K562 (cell line): ENCODE data around the gene NECTIN1. TPM values are rescaled to one million over a fixed set of nuclear protein-coding genes. Genes with fewer than 3 reads are reported as not detected.

Experiments
- ATAC-seq: fragments of 200-7000 bp; cut with Tn5 transposase; 3 replicates; pipeline ENCODE4 v1.9.1; 2020; ENCODE audit warnings: moderate library complexity
- Bru-seq: library from RNA; stranded (reverse); fragments of 400-500 nt; gene quantifications from one replicate; lab custom pipeline; 2021; lab: Mats Ljungman, UMichigan
- BruChase-seq, 2 experiments: library from RNA; stranded (reverse); fragments of 400-500 nt; gene quantifications; one replicate each; lab custom pipeline; 2021; lab: Mats Ljungman, UMichigan
- BruUV-seq: library from RNA; stranded (reverse); fragments of 400-500 nt; replicated peaks from 2 replicates; lab custom pipeline; 2021; lab: Mats Ljungman, UMichigan
- CTCF ChIA-PET: fragments of 300-600 bp; formaldehyde crosslinking; extraction: SDS; loops from one replicate; lab custom pipeline; 2021; ENCODE audit warnings: low intra/inter-chr PET ratio; lab: Yijun Ruan, JAX
- POLR2A ChIA-PET: fragments of 300-600, 350-650 bp; sonication (Branson Sonifier 250); formaldehyde crosslinking; extraction: SDS; loops from one replicate; lab custom pipeline; 2021; ENCODE audit warnings: antibody characterized with exemption, inconsistent platforms; lab: Yijun Ruan, JAX
- DNase-seq, 4 experiments: peaks; one replicate each; pipeline versions ENCODE4 v3.0.0 to v3.0.0-alpha.2; 2011 to 2018; ENCODE audit warnings: low spot score in 3 of 4, mixed read lengths in 3 of 4; ENCODE audit errors: extremely low read depth in 1 of 4
- FAIRE-seq: peaks from 2 replicates; lab custom pipeline; 2011; peaks lifted over from hg19 to GRCh38; lab: Jason Lieb, UNC
- H2AFZ ChIP-seq: 2 replicates; pipeline ENCODE4 v1.6.0; 2011; ENCODE audit warnings: low read depth, low read length, control low read depth, inconsistent platforms
- H3K27ac ChIP-seq: fragments of 200-600 bp; 3 replicates; pipeline ENCODE4 v1.8.0; 2011; ENCODE audit warnings: low read depth, mild to moderate bottlenecking, control low read depth, inconsistent platforms, low read length, moderate library complexity, mixed read lengths; ENCODE audit errors: extremely low read depth
- H3K27me3 ChIP-seq, 2 experiments: fragments of 300-600 bp in 1 of 2; 2 replicates in 1 of 2; 3 replicates in 1 of 2; pipeline versions ENCODE4 v1.6.0 to v1.8.0; 2011; ENCODE audit warnings: inconsistent platforms in 2 of 2, low read length in 2 of 2, mild to moderate bottlenecking in 1 of 2, mixed read lengths in 1 of 2, moderate library complexity in 1 of 2; ENCODE audit not compliant: control insufficient read depth in 2 of 2, insufficient read depth in 2 of 2
- H3K36me3 ChIP-seq: fragments of 300-600 bp; 3 replicates; pipeline ENCODE4 v1.8.0; 2011; ENCODE audit warnings: mild to moderate bottlenecking, low read length, inconsistent platforms; ENCODE audit not compliant: control insufficient read depth, insufficient read depth
- H3K4me1 ChIP-seq, 2 experiments: fragments of 200-600 bp in 1 of 2; replicated peaks in 1 of 2; 2 replicates in 1 of 2; 3 replicates in 1 of 2; pipeline versions ENCODE4 v1.5.1 to v1.8.0; 2011; ENCODE audit warnings: inconsistent platforms in 2 of 2, low read length in 2 of 2, mild to moderate bottlenecking in 1 of 2, mixed read lengths in 1 of 2, moderate library complexity in 1 of 2; ENCODE audit not compliant: control insufficient read depth in 2 of 2, insufficient read depth in 2 of 2
- H3K4me2 ChIP-seq: 2 replicates; pipeline ENCODE4 v1.6.1; 2011; ENCODE audit warnings: low read length, control low read depth, inconsistent platforms, mixed read lengths; ENCODE audit not compliant: insufficient read depth
- H3K4me3 ChIP-seq: fragments of 200-600 bp; sonication (generic), shearing (Covaris generic); 2 replicates; pipeline ENCODE4 v1.5.1; 2016; ENCODE audit warnings: control low read depth, inconsistent platforms
- H3K79me2 ChIP-seq: fragments of 200-600 bp; 3 replicates; pipeline ENCODE4 v1.8.0; 2011; ENCODE audit warnings: low read length, inconsistent platforms; ENCODE audit not compliant: control insufficient read depth, insufficient read depth
- H3K9ac ChIP-seq, 2 experiments: 2 replicates each; pipeline versions ENCODE4 v1.6.0 to v1.6.1; 2011; ENCODE audit warnings: low read depth in 2 of 2, low read length in 2 of 2, control low read depth in 1 of 2, inconsistent platforms in 1 of 2, mild to moderate bottlenecking in 1 of 2, mixed read lengths in 1 of 2; ENCODE audit not compliant: insufficient read depth in 1 of 2
- H3K9me1 ChIP-seq: one replicate; pipeline ENCODE4 v1.6.0; 2011; ENCODE audit warnings: inconsistent platforms, mild to moderate bottlenecking, low read length, moderate library complexity; ENCODE audit not compliant: control insufficient read depth, insufficient read depth
- H3K9me3 ChIP-seq: replicated peaks from 2 replicates; pipeline ENCODE4 v1.5.1; 2011; ENCODE audit warnings: low read depth, low read length, inconsistent platforms; ENCODE audit not compliant: control insufficient read depth, insufficient read depth
- H4K20me1 ChIP-seq: replicated peaks from 2 replicates; pipeline ENCODE4 v1.6.1; 2011; ENCODE audit warnings: low read length, inconsistent platforms, mixed read lengths; ENCODE audit not compliant: control insufficient read depth, insufficient read depth
- HDAC6 ChIP-seq: IDR thresholded peaks from 2 replicates; pipeline ENCODE4 v1.6.1; 2012; ENCODE audit warnings: low read depth, mild to moderate bottlenecking, control low read depth, inconsistent platforms, low read length, moderate library complexity
- MXI1 ChIP-seq: IDR thresholded peaks from 2 replicates; pipeline ENCODE4 v1.6.1; 2011; ENCODE audit warnings: low read depth, mild to moderate bottlenecking, improper control_type of control experiment, low read length
- SIRT6 ChIP-seq: IDR thresholded peaks from one replicate; pipeline ENCODE4 v1.6.1; 2012; ENCODE audit warnings: low read depth, mild to moderate bottlenecking, control low read depth, inconsistent platforms, low read length, moderate library complexity
- SP1 ChIP-seq: sonication (generic); formaldehyde crosslinking; IDR thresholded peaks from 2 replicates; pipeline ENCODE4 v1.8.1; 2022; ENCODE audit warnings: mild to moderate bottlenecking, missing genetic modification reagents
- ZNF174 ChIP-seq: fragments of 250-450 bp; sonication (Bioruptor Pico); IDR thresholded peaks from 2 replicates; pipeline ENCODE4 v1.4.0; 2020; ENCODE audit warnings: mild to moderate bottlenecking
- ZNF212 ChIP-seq: fragments of 450-650 bp; formaldehyde crosslinking; IDR thresholded peaks from 2 replicates; pipeline ENCODE4 v1.4.0; 2020; ENCODE audit warnings: mild to moderate bottlenecking
- WGBS: fragments of 100-300 bp; shearing (Covaris generic); methylation state at CpG from one replicate; pipeline ENCODE4 v1.1.6; 2016; ENCODE audit warnings: low coverage, mixed read lengths; ENCODE audit not compliant: insufficient coverage; ENCODE audit errors: missing lambda C conversion rate; 5-methylcytosine and 5-hydroxymethylcytosine counted together
- in situ Hi-C: fragments of 300-500 bp; cut with MboI; formaldehyde crosslinking; loops from 4 replicates; pipeline ENCODE4 v1.15.0; 2018; ENCODE audit warnings: inconsistent platforms, mixed read lengths
- intact Hi-C: fragments of 100-400 bp; cut with micrococcal nuclease; formaldehyde crosslinking; loops from 2 replicates; pipeline ENCODE4 v1.14.2; 2022
- long read RNA-seq, 3 experiments: library from polyadenylated mRNA in 2 of 3; library from RNA in 1 of 3; unstranded in 2 of 3; stranded (forward) in 1 of 3; transcript quantifications; one replicate each; pipeline ENCODE4 v2.0.0, GENCODE V29; 2019 to 2022
- polyA minus RNA-seq, 3 experiments: library from RNA; depleted of rRNA, polyadenylated mRNA; stranded (reverse); fragments of >200 nt; gene quantifications; 2 replicates each; pipeline ENCODE4 v1.2.3, GENCODE V29; 2011
- polyA plus RNA-seq, 8 experiments: library from polyadenylated mRNA; depleted of rRNA in 4 of 8; stranded (reverse) in 5 of 8; unstranded in 3 of 8; fragments of >200 nt; fragmentation: Nextera tagmentation in 2 of 8; fragmentation: Illumina TruSeq in 1 of 8; extraction: Ambion mirVana in 2 of 8; extraction: Trizol in 1 of 8; gene quantifications; 2 replicates each; pipeline versions ENCODE4 v1.2.1 to v1.2.3, GENCODE V29; 2011 to 2014; ENCODE audit warnings: inconsistent platforms in 1 of 8, missing spikeins in 1 of 8
- total RNA-seq, 7 experiments: library from RNA; depleted of rRNA in 6 of 7; stranded (reverse); fragments of >200 nt in 6 of 7; fragmentation: Illumina TruSeq in 2 of 7; extraction: Trizol in 2 of 7; gene quantifications; 2 replicates each; pipeline versions ENCODE4 v1.2.1 to v1.2.3, GENCODE V29; 2011 to 2021; ENCODE audit warnings: low replicate concordance in 1 of 7
- TF ChIP-seq, protein P1 (sequence below), 3 experiments: fragments of 200-800 bp in 1 of 3; sonication (Bioruptor generic) in 1 of 3; sonication (generic) in 1 of 3; formaldehyde crosslinking in 1 of 3; IDR thresholded peaks; 2 replicates each; pipeline versions ENCODE4 v1.6.1 to v1.8.0; 2016 to 2022; ENCODE audit warnings: mild to moderate bottlenecking in 2 of 3, missing compliant biosample characterization in 2 of 3, missing genetic modification characterization in 2 of 3, missing genetic modification reagents in 1 of 3
- TF ChIP-seq, protein P2 (sequence below): IDR thresholded peaks from 2 replicates; pipeline ENCODE4 v1.6.1; 2011; ENCODE audit warnings: borderline replicate concordance, low read depth, mild to moderate bottlenecking, moderate library complexity, low read length; ENCODE audit not compliant: insufficient read depth, poor library complexity, severe bottlenecking

The NECTIN1 gene, protein sequence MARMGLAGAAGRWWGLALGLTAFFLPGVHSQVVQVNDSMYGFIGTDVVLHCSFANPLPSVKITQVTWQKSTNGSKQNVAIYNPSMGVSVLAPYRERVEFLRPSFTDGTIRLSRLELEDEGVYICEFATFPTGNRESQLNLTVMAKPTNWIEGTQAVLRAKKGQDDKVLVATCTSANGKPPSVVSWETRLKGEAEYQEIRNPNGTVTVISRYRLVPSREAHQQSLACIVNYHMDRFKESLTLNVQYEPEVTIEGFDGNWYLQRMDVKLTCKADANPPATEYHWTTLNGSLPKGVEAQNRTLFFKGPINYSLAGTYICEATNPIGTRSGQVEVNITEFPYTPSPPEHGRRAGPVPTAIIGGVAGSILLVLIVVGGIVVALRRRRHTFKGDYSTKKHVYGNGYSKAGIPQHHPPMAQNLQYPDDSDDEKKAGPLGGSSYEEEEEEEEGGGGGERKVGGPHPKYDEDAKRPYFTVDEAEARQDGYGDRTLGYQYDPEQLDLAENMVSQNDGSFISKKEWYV
- total RNA-seq (2011; cell fraction: chromatin; rRNA removed; ENCODE audit: low replicate concordance): 0.42 TPM in 1 of 2 replicates, not detected in the other
- total RNA-seq (2011; cell fraction: nucleolus; rRNA removed): 0.26 and 1.7 TPM in 2 replicates
- total RNA-seq (2011; cell fraction: nucleoplasm; rRNA removed): 0.38 and 1.0 TPM in 2 replicates
- total RNA-seq (2014; rRNA removed) (0.09 and 0.33 TPM in 2 replicates), total RNA-seq (2014; rRNA removed; fragmentation: Illumina TruSeq; extraction: Trizol) (0.25 TPM in 1 of 2 replicates, not detected in the other), total RNA-seq (2015; rRNA removed; fragmentation: Illumina TruSeq; extraction: Trizol) (not detected in 2 replicates), total RNA-seq (2021) (0.53 and 0.74 TPM in 2 replicates), polyA plus RNA-seq (2011; rRNA removed) (0.09 and 0.11 TPM in 2 replicates), polyA plus RNA-seq (2014; fragmentation: Illumina TruSeq; extraction: Trizol) (0.45 and 0.69 TPM in 2 replicates), polyA plus RNA-seq (2014; fragmentation: Nextera tagmentation; extraction: Ambion mirVana) (under 1 TPM in 1 of 2 experiments, not detected in 1; 0.21 TPM), polyA plus RNA-seq (2014; rRNA removed) (0.09 and 0.23 TPM in 2 replicates), polyA minus RNA-seq (2011; rRNA and poly(A)+ RNA removed) (0.39 TPM in 1 of 2 replicates, not detected in the other), Bru-seq, nascent RNA (percentile 14 among the genes with signal in this experiment), BruChase-seq, experiment 1, labeled RNA remaining after a 2-hour chase (percentile 11 among the genes with signal in this experiment), BruChase-seq, experiment 2, labeled RNA remaining after a 6-hour chase (percentile 9 among the genes with signal in this experiment)
- 0.13 and 0.25 TPM in 2 replicates for polyA plus RNA-seq (2011; cell fraction: cytosol; rRNA removed)
- 0.43 TPM in 1 of 2 replicates, not detected in the other for polyA plus RNA-seq (2011; cell fraction: nucleus; rRNA removed)
- polyA plus RNA-seq (2012): 0.12 and 0.48 TPM in 2 replicates
- not detected in 2 replicates for polyA minus RNA-seq (2011; cell fraction: cytosol; rRNA and poly(A)+ RNA removed)
- not detected in 2 replicates for polyA minus RNA-seq (2011; cell fraction: nucleus; rRNA and poly(A)+ RNA removed)
- long read RNA-seq, experiment 1, partial matches to known transcripts: 0 of 3 reads
- long read RNA-seq, experiment 1, other reads (novel, unspliced or antisense): 2 of 3 reads
- long read RNA-seq, experiment 2, partial matches to known transcripts: 0 of 1 reads
- long read RNA-seq, experiment 2, other reads (novel, unspliced or antisense): 0 of 1 reads
- long read RNA-seq, experiment 3: 0 reads

GRCh38 chr11:119728651-119729580 is at the start of gene NECTIN1:
TSS of gene NECTIN1 (minus strand) at chr11:119729200. CDS start at chr11:119728553, 647 bp downstream.
- FAIRE-seq (no peak), DNase-seq (peak; percentile 79 to 93 (median 90)), ATAC-seq (peak; percentile 99)
- BruUV-seq: no TSS peak
- Histone ChIP-seq H3K27me3 (peaks cover 24 to 54% of the 10 kb centered on the region in 2 experiments; a peak in 3 of 5 replicates), H3K4me1 (peaks cover 0 to 25% of the 10 kb centered on the region in 2 experiments; a peak in 2 of 5 replicates), H3K4me2 (peak within 1 kb of the TSS; percentile 81), H4K20me1 (no peaks in the 10 kb centered on the region), H3K27ac (no peak within 1 kb of the TSS), H2AFZ (peak within 1 kb of the TSS; percentile 92), H3K36me3 (no peaks in the 10 kb centered on the region), H3K9ac (peak within 1 kb of the TSS in 1 of 2 experiments; percentile 87; a peak in 3 of 4 replicates), H3K79me2 (no peaks in the 10 kb centered on the region), H3K9me3 (no peaks in the 10 kb centered on the region), H3K4me3 (peak within 1 kb of the TSS; percentile 54), H3K9me1 (no peaks in the 10 kb centered on the region)
- intact Hi-C loops (loop anchor here (2.0 to 5.0 kb wide), 3 partner anchors 62 to 378 kb away; no protein-coding TSS in a partner anchor), in situ Hi-C loops (no loop called here)
- ChIA-PET POLR2A (interaction anchor here (0.5 to 1.1 kb wide), 5 partner anchors 19 to 132 kb away, joined by 3 to 4 read pairs (median 3); no protein-coding TSS in a partner anchor), CTCF (interaction anchor here (0.5 to 1.9 kb wide), 8 partner anchors 56 to 440 kb away, joined by 3 to 16 read pairs (median 3); no protein-coding TSS in a partner anchor)
- 1% methylated on average over 72 of the region's 128 CpGs for WGBS
- TF ChIP-seq, protein P1, sequence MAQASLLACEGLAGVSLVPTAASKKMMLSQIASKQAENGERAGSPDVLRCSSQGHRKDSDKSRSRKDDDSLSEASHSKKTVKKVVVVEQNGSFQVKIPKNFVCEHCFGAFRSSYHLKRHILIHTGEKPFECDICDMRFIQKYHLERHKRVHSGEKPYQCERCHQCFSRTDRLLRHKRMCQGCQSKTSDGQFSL (CRISPR knock-in tag; IDR thresholded peaks at IDR 0.05): peak; percentile 78
- TF ChIP-seq, protein P1 (tag; IDR thresholded peaks at IDR 0.05): peak in 1 of 2 experiments; percentile 49; a peak in 1 of 4 replicates
- TF ChIP-seq, protein P2, sequence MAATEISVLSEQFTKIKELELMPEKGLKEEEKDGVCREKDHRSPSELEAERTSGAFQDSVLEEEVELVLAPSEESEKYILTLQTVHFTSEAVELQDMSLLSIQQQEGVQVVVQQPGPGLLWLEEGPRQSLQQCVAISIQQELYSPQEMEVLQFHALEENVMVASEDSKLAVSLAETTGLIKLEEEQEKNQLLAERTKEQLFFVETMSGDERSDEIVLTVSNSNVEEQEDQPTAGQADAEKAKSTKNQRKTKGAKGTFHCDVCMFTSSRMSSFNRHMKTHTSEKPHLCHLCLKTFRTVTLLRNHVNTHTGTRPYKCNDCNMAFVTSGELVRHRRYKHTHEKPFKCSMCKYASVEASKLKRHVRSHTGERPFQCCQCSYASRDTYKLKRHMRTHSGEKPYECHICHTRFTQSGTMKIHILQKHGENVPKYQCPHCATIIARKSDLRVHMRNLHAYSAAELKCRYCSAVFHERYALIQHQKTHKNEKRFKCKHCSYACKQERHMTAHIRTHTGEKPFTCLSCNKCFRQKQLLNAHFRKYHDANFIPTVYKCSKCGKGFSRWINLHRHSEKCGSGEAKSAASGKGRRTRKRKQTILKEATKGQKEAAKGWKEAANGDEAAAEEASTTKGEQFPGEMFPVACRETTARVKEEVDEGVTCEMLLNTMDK: peak; percentile 70
- no peak for TF ChIP-seq ZNF174 (CRISPR knock-in tag)
- TF ChIP-seq SIRT6: no peak
- 0 out of 2 replicates have a peak, but pooled peaks have one; percentile 23 for TF ChIP-seq SP1
- no peak for TF ChIP-seq ZNF212
- no peak for TF ChIP-seq MXI1
- no peak for TF ChIP-seq HDAC6
